SK-N-SH (cell line): ENCODE results near the gene BRD1. TPM values are rescaled to one million over a fixed set of nuclear protein-coding genes. Genes with fewer than 3 reads are reported as not detected.

Source experiments
- CTCF ChIA-PET: fragments of 300-600, 350-600 bp; formaldehyde crosslinking; extraction: SDS; loops from one replicate; lab custom pipeline; 2021; lab: Yijun Ruan, JAX
- POLR2A ChIA-PET: fragments of 350-600 bp; sonication (Branson Sonifier 250); formaldehyde crosslinking; extraction: SDS; loops from one replicate; lab custom pipeline; 2020; ENCODE audit warnings: antibody characterized with exemption, inconsistent platforms; lab: Yijun Ruan, JAX
- DNase-seq: peaks from one replicate; pipeline ENCODE4 v3.0.0; 2012
- H2AFZ ChIP-seq: fragments of 200-600 bp; sonication (generic); 2 replicates; pipeline ENCODE4 v1.8.1; 2016; ENCODE audit warnings: antibody characterized with exemption, mild to moderate bottlenecking, low read depth
- H3F3A ChIP-seq: fragments of 200-600 bp; sonication (generic); replicated peaks from 2 replicates; pipeline ENCODE3; 2016; ENCODE audit warnings: antibody characterized with exemption, mild to moderate bottlenecking; ENCODE audit not compliant: insufficient read depth
- H3K27ac ChIP-seq, 2 experiments: fragments of 200-500 bp in 1 of 2; fragments of 200-600 bp in 1 of 2; sonication (Bioruptor generic) in 1 of 2; sonication (generic), shearing (Covaris generic) in 1 of 2; 2 replicates each; pipeline versions ENCODE4 v1.5.1 to v1.6.1; 2014 to 2016; ENCODE audit warnings: low read depth in 2 of 2, inconsistent platforms in 1 of 2, low read length in 1 of 2, mild to moderate bottlenecking in 1 of 2, mixed read lengths in 1 of 2
- H3K27me3 ChIP-seq: fragments of 200-600 bp; sonication (generic), shearing (Covaris generic); 2 replicates; pipeline ENCODE4 v1.6.1; 2016; ENCODE audit warnings: mixed run types; ENCODE audit not compliant: insufficient read depth
- H3K36me3 ChIP-seq, 2 experiments: fragments of 200-500 bp in 1 of 2; fragments of 200-600 bp in 1 of 2; sonication (Bioruptor generic) in 1 of 2; sonication (generic) in 1 of 2; replicated peaks in 1 of 2; 2 replicates each; pipeline versions ENCODE3 to v1.5.1; 2014 to 2016; ENCODE audit warnings: low read length in 1 of 2, mild to moderate bottlenecking in 1 of 2; ENCODE audit not compliant: insufficient read depth in 2 of 2, control insufficient read depth in 1 of 2
- H3K4me1 ChIP-seq, 2 experiments: fragments of 200-500 bp in 1 of 2; fragments of 200-600 bp in 1 of 2; sonication (Bioruptor generic) in 1 of 2; sonication (generic), shearing (Covaris generic) in 1 of 2; 2 replicates each; pipeline versions ENCODE4 v1.5.1 to v1.6.1; 2014 to 2016; ENCODE audit warnings: low read depth in 1 of 2, low read length in 1 of 2, mixed run types in 1 of 2; ENCODE audit not compliant: insufficient read depth in 2 of 2, control insufficient read depth in 1 of 2
- H3K4me2 ChIP-seq: fragments of 200-600 bp; sonication (generic), shearing (Covaris generic); 2 replicates; pipeline ENCODE4 v1.6.1; 2017; ENCODE audit warnings: mixed run types
- H3K4me3 ChIP-seq, 2 experiments: fragments of 200-500 bp in 1 of 2; fragments of 200-600 bp in 1 of 2; sonication (Bioruptor generic) in 1 of 2; sonication (generic), shearing (Covaris generic) in 1 of 2; 2 replicates each; pipeline versions ENCODE4 v1.5.1 to v1.8.1; 2014 to 2016; ENCODE audit warnings: low read depth in 2 of 2, inconsistent platforms in 1 of 2, low read length in 1 of 2, mild to moderate bottlenecking in 1 of 2, mixed read lengths in 1 of 2, moderate library complexity in 1 of 2
- H3K79me2 ChIP-seq: fragments of 200-600 bp; sonication (generic); 2 replicates; pipeline ENCODE4 v1.8.1; 2017; ENCODE audit warnings: mild to moderate bottlenecking; ENCODE audit not compliant: insufficient read depth
- H3K9ac ChIP-seq: fragments of 200-600 bp; sonication (generic); 2 replicates; pipeline ENCODE4 v1.6.1; 2017; ENCODE audit warnings: mixed run types
- H3K9me2 ChIP-seq: fragments of 200-600 bp; sonication (generic); 2 replicates; pipeline ENCODE4 v1.6.1; 2017; ENCODE audit warnings: mixed run types
- H3K9me3 ChIP-seq: fragments of 200-600 bp; sonication (generic); 2 replicates; pipeline ENCODE4 v1.6.1; 2017; ENCODE audit warnings: mixed run types, mild to moderate bottlenecking, moderate library complexity
- H4K20me1 ChIP-seq: fragments of 200-600 bp; sonication (generic); 2 replicates; pipeline ENCODE4 v1.6.1; 2017; ENCODE audit warnings: mild to moderate bottlenecking, mixed run types; ENCODE audit not compliant: insufficient read depth
- CHD2 ChIP-seq: fragments of 150-350 bp; IDR thresholded peaks from 2 replicates; pipeline ENCODE4 v1.6.1; 2018; ENCODE audit warnings: low read length; ENCODE audit not compliant: partially characterized antibody
- CTCF ChIP-seq: fragments of 200-600 bp; sonication (generic); IDR thresholded peaks from 2 replicates; pipeline ENCODE4 v1.6.1; 2017; ENCODE audit warnings: antibody characterized with exemption, mild to moderate bottlenecking, moderate library complexity
- EP300 ChIP-seq, 2 experiments: IDR thresholded peaks; 2 replicates each; pipeline versions ENCODE4 v1.4.0 to v1.6.1; 2012; ENCODE audit warnings: borderline replicate concordance in 1 of 2, low read depth in 1 of 2, low read length in 1 of 2
- FOXM1 ChIP-seq: IDR thresholded peaks from 2 replicates; pipeline ENCODE4 v1.4.0; 2012; ENCODE audit warnings: low read depth, mild to moderate bottlenecking
- GABPA ChIP-seq: IDR thresholded peaks from 2 replicates; pipeline ENCODE4 v1.4.0; 2012; ENCODE audit warnings: low read depth, mild to moderate bottlenecking
- MAX ChIP-seq: IDR thresholded peaks from 2 replicates; pipeline ENCODE4 v1.4.0; 2012; ENCODE audit warnings: low read depth
- NRF1 ChIP-seq: IDR thresholded peaks from 2 replicates; pipeline ENCODE4 v1.6.1; 2012; ENCODE audit warnings: low read depth, mild to moderate bottlenecking, low read length
- PBX3 ChIP-seq: IDR thresholded peaks from 2 replicates; pipeline ENCODE4; 2012
- POLR2AphosphoS5 ChIP-seq: IDR thresholded peaks from 2 replicates; pipeline ENCODE4 v1.6.1; 2012; ENCODE audit warnings: low read depth, low read length
- RCOR1 ChIP-seq: fragments of 150-350 bp; IDR thresholded peaks from 2 replicates; pipeline ENCODE4 v1.6.1; 2017; ENCODE audit warnings: antibody characterized with exemption, low read length
- REST ChIP-seq: IDR thresholded peaks from 2 replicates; pipeline ENCODE4 v1.6.1; 2012; ENCODE audit warnings: mild to moderate bottlenecking, low read depth, low read length, moderate library complexity
- RXRA ChIP-seq: IDR thresholded peaks from 2 replicates; pipeline ENCODE4 v1.4.0; 2012; ENCODE audit warnings: low read depth, mild to moderate bottlenecking, borderline replicate concordance
- SIN3A ChIP-seq: IDR thresholded peaks from 2 replicates; pipeline ENCODE4 v1.6.1; 2012; ENCODE audit warnings: low read depth, mild to moderate bottlenecking, low read length, moderate library complexity, borderline replicate concordance
- TCF12 ChIP-seq: IDR thresholded peaks from 2 replicates; pipeline ENCODE4 v1.4.0; 2012
- YY1 ChIP-seq: IDR thresholded peaks from 2 replicates; pipeline ENCODE4 v1.4.0; 2012; ENCODE audit warnings: low read depth, mild to moderate bottlenecking
- WGBS: methylation state at CpG from one replicate; pipeline ENCODE4 v1.1.6; 2017; ENCODE audit warnings: low lambda C conversion rate; 5-methylcytosine and 5-hydroxymethylcytosine counted together
- polyA plus RNA-seq, 3 experiments: library from polyadenylated mRNA; depleted of rRNA; stranded (reverse); fragments of >200 nt; gene quantifications; 2 replicates each; pipeline ENCODE4 v1.2.3, GENCODE V29; 2012

Gene BRD1
- polyA plus RNA-seq, 1 of the 3 experiments (the other 2 are of a cell fraction): 10.3 TPM

GRCh38 chr22:49814856-49815255 is 12.8 kb downstream of the BRD1 start:
- no peak for TF ChIP-seq REST
- no peak for TF ChIP-seq GABPA
- TF ChIP-seq PBX3: no peak
- TF ChIP-seq SIN3A: no peak
- TF ChIP-seq FOXM1: no peak
- no peak for TF ChIP-seq MAX
- no peak for TF ChIP-seq EP300 (IDR thresholded peaks at IDR 0.05; ENCODE audit: borderline replicate concordance in 1 of 2, low read depth in 1 of 2, low read length in 1 of 2)
- TF ChIP-seq YY1: no peak
- TF ChIP-seq CTCF: no peak
- no peak for TF ChIP-seq RCOR1
- no peak for TF ChIP-seq TCF12
- no peak for TF ChIP-seq CHD2
- no peak for TF ChIP-seq RXRA
- no peak for TF ChIP-seq NRF1
- TF ChIP-seq POLR2AphosphoS5: no peak
- H4K20me1 ChIP-seq: peaks cover 100% of the 10 kb centered on the region
- H3K79me2 ChIP-seq: peaks cover 100% of the 10 kb centered on the region
- H3K27ac ChIP-seq: no peak overlapping the region
- POLR2A ChIA-PET: no interaction called here
- 93% methylated on average over 6 of the region's 8 CpGs for WGBS
- no peak overlapping the region for H2AFZ ChIP-seq
- peaks cover 13 to 35% of the 10 kb centered on the region in 2 experiments for H3K36me3 ChIP-seq
- H3K4me1 ChIP-seq: no peaks in the 10 kb centered on the region; a peak in 1 of 4 replicates
- H3K4me3 ChIP-seq: no peak overlapping the region
- H3K9ac ChIP-seq: no peak overlapping the region
- peaks cover 11% of the 10 kb centered on the region for H3F3A ChIP-seq
- DNase-seq: no peak
- H3K9me2 ChIP-seq: no peaks in the 10 kb centered on the region
- no peaks in the 10 kb centered on the region for H3K27me3 ChIP-seq
- no peak overlapping the region for H3K4me2 ChIP-seq
- no peaks in the 10 kb centered on the region for H3K9me3 ChIP-seq
- CTCF ChIA-PET: no interaction called here
